Nephron (organoid): ENCODE data around the gene FAM156B.
"Not testable (repeated sequence)": the region's sequence is repeated elsewhere in the genome, so short reads cannot be mapped to it uniquely, and the experiment has no call there.

ENCODE experiments used
- H3K27ac Mint-ChIP-seq, 3 experiments: 2 replicates each; pipeline ENCODE4 v1.8.0; 2020; ENCODE audit warnings: mixed read lengths in 3 of 3, mild to moderate bottlenecking in 2 of 3, moderate library complexity in 1 of 3
- H3K27me3 Mint-ChIP-seq: 2 replicates; pipeline ENCODE4 v1.8.0; 2021; ENCODE audit warnings: low read depth, mild to moderate bottlenecking, moderate library complexity, mixed read lengths
- H3K36me3 Mint-ChIP-seq: 2 replicates; pipeline ENCODE4 v1.8.0; 2020; ENCODE audit warnings: low read depth, mixed read lengths
- H3K4me1 Mint-ChIP-seq: 2 replicates; pipeline ENCODE4 v1.8.0; 2020; ENCODE audit warnings: mixed read lengths
- H3K4me3 Mint-ChIP-seq, 3 experiments: 2 replicates each; pipeline ENCODE4 v1.8.0; 2020; ENCODE audit warnings: mild to moderate bottlenecking in 3 of 3, mixed read lengths in 3 of 3, moderate library complexity in 2 of 3
- H3K9me3 Mint-ChIP-seq: 2 replicates; pipeline ENCODE4 v1.8.0; 2020; ENCODE audit warnings: mixed read lengths
- CTCF ChIP-seq, 3 experiments: fragments of 200-600 bp; sonication (generic); IDR thresholded peaks; one replicate each; pipeline ENCODE4 v1.5.0; 2021; ENCODE audit warnings: antibody characterized with exemption in 3 of 3; ENCODE audit not compliant: unreplicated experiment in 3 of 3

The FAM156B gene

GRCh38 chrX:52914704-52915103 lies 17.6 kb downstream of the FAM156B start:
- H3K27ac Mint-ChIP-seq, H3K36me3 Mint-ChIP-seq, H3K4me3 Mint-ChIP-seq, H3K9me3 Mint-ChIP-seq, H3K27me3 Mint-ChIP-seq, H3K4me1 Mint-ChIP-seq: not testable (repeated sequence)

GRCh38 chrX:52923781-52924241 lies 26.7 kb downstream of the FAM156B start:
- Mint-ChIP-seq H3K4me1 (peaks cover 16% of the 10 kb centered on the region), H3K27me3 (no peaks in the 10 kb centered on the region), H3K27ac (peak overlapping the region; percentile 93 to 99 (median 94)), H3K9me3 (no peaks in the 10 kb centered on the region), H3K4me3 (peak overlapping the region in 2 of 3 experiments; percentile 55 to 61), H3K36me3 (no peaks in the 10 kb centered on the region)
- no peak for TF ChIP-seq CTCF (IDR thresholded peaks at IDR 0.05; ENCODE audit: unreplicated experiment in 3 of 3)

- H3K27ac Mint-ChIP-seq, H3K9me3 Mint-ChIP-seq, H3K4me1 Mint-ChIP-seq, H3K27me3 Mint-ChIP-seq, H3K4me3 Mint-ChIP-seq, H3K36me3 Mint-ChIP-seq: not testable (repeated sequence)
These were observed 33.1 kb downstream of the FAM156B start for GRCh38 chrX:52930214-52930613.

- peaks cover 2% of the 10 kb centered on the region for H3K9me3 Mint-ChIP-seq
- H3K27me3 Mint-ChIP-seq = peaks cover 4% of the 10 kb centered on the region
- H3K36me3 Mint-ChIP-seq = no peaks in the 10 kb centered on the region
- H3K4me3 Mint-ChIP-seq = peak overlapping the region; percentile 32 to 92 (median 63)
- TF ChIP-seq CTCF (IDR thresholded peaks at IDR 0.05; ENCODE audit: unreplicated experiment in 3 of 3) = no peak
- H3K27ac Mint-ChIP-seq = peak overlapping the region; percentile 100
- no peaks in the 10 kb centered on the region for H3K4me1 Mint-ChIP-seq
These were observed 36.1 kb downstream of the FAM156B start for GRCh38 chrX:52933213-52933612.

- Mint-ChIP-seq H3K27ac (peak overlapping the region; percentile 100), H3K4me3 (peak overlapping the region; percentile 89 to 98 (median 92)), H3K27me3 (peaks cover 4% of the 10 kb centered on the region), H3K4me1 (no peaks in the 10 kb centered on the region), H3K9me3 (peaks cover 2% of the 10 kb centered on the region), H3K36me3 (no peaks in the 10 kb centered on the region)
- no peak for TF ChIP-seq CTCF (IDR thresholded peaks at IDR 0.05; ENCODE audit: unreplicated experiment in 3 of 3)
These were observed 37.0 kb downstream of the FAM156B start for GRCh38 chrX:52933976-52934703.

GRCh38 chrX:52934704-52935469 lies 37.8 kb downstream of the FAM156B start:
- Mint-ChIP-seq H3K36me3 (no peaks in the 10 kb centered on the region), H3K27me3 (peaks cover 4% of the 10 kb centered on the region), H3K4me1 (no peaks in the 10 kb centered on the region), H3K9me3 (peaks cover 2% of the 10 kb centered on the region), H3K4me3 (peak overlapping the region; percentile 89 to 98 (median 92)), H3K27ac (peak overlapping the region; percentile 100)
- peak; percentile 89 to 93 (median 89) for TF ChIP-seq CTCF (IDR thresholded peaks at IDR 0.05; ENCODE audit: unreplicated experiment in 3 of 3)

- peak overlapping the region; percentile 100 for H3K27ac Mint-ChIP-seq
- H3K9me3 Mint-ChIP-seq, H3K4me1 Mint-ChIP-seq, H3K36me3 Mint-ChIP-seq, H3K27me3 Mint-ChIP-seq: not testable (repeated sequence)
- peak overlapping the region; percentile 89 to 98 (median 92) for H3K4me3 Mint-ChIP-seq
These were observed 38.3 kb downstream of the FAM156B start for GRCh38 chrX:52935470-52935784.

- not testable (repeated sequence) for H3K4me1 Mint-ChIP-seq, H3K4me3 Mint-ChIP-seq, H3K36me3 Mint-ChIP-seq, H3K27ac Mint-ChIP-seq, H3K9me3 Mint-ChIP-seq, H3K27me3 Mint-ChIP-seq
These were observed 43.6 kb downstream of the FAM156B start for GRCh38 chrX:52940704-52941103.

GRCh38 chrX:52941728-52942127 lies 44.6 kb downstream of the FAM156B start:
- H3K27ac Mint-ChIP-seq, H3K36me3 Mint-ChIP-seq, H3K27me3 Mint-ChIP-seq, H3K4me1 Mint-ChIP-seq, H3K4me3 Mint-ChIP-seq, H3K9me3 Mint-ChIP-seq: not testable (repeated sequence)

GRCh38 chrX:52945838-52946494 lies 48.8 kb downstream of the FAM156B start:
- not testable (repeated sequence) for H3K27ac Mint-ChIP-seq, H3K27me3 Mint-ChIP-seq, H3K4me1 Mint-ChIP-seq, H3K4me3 Mint-ChIP-seq, H3K9me3 Mint-ChIP-seq, H3K36me3 Mint-ChIP-seq
